Measurements from ENCODE around the gene ARL1. TPM values are rescaled to one million over a fixed set of nuclear protein-coding genes. Genes with fewer than 3 reads are reported as not detected.
"Not testable (repeated sequence)": the region's sequence is repeated elsewhere in the genome, so short reads cannot be mapped to it uniquely, and the experiment has no call there.

The ARL1 gene
- 77.4 TPM for polyA plus RNA-seq (2012; ENCODE audit: missing spikeins)

DNA sequence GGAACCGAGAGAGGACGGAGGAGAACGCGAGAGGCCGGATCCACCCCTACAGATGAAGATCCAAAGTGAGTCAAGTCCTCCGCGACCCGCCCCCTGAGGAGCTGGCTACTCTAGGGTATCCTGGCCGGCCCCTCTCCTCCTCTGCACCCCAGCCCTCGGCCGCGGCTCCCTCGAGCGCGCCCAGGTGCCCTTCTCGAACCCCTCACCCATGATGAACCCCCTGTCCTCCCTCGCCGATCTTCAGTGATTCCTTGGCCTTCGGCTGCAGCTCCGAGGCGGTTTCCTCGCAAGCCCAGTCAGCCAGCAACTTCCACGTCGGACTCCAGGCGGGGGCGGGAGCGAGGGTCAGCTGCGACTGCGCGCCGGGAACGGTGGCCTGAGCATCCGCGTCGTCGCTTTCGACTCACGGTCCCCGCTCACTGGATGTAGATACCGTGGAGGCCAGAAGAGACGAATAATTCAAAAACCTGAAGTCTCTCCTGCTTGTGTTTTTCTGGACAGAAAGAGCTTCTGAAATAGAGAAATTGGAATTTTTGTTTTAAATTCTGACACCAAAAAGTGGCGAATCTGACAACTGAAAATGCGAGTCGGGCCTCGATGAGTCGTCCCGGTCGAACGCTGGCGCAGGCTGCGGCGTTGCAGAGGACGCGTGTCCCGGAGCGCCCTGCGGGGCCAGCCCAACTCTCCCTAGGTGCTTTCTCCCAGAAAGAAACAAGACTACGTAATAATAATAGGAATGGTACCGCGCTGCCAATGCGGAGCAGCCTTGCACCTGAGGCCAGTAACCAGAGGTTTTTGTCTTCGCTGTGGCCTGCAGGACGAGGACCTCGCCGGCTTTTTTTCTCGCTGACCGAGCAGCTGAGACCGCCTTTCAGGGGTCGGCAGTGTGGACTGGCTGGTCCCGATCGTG, at the start of gene ARL1:
Gene ARL1 (minus strand): TSS at position 337 of the 910 bp plus-strand sequence. CDS start 127 bp downstream, at position 210.
- FAIRE-seq: peak; percentile 87
- DNase-seq (ENCODE audit: insufficient read length): peak; percentile 71
- TF ChIP-seq POLR2AphosphoS5 (IDR thresholded peaks at IDR 0.05; ENCODE audit: low read depth, low read length) (peak; percentile 65; the same call in 1 of the 2 replicates), TAF1 (IDR thresholded peaks at IDR 0.05; ENCODE audit: borderline replicate concordance, low read depth, low read length) (peak; percentile 96), POLR2A (IDR thresholded peaks at IDR 0.05; ENCODE audit: low read depth, low read length) (peak; percentile 81)

GRCh38 chr12:101455685-101456084, 48.1 kb upstream of the ARL1 start:
- FAIRE-seq (no peak), DNase-seq (ENCODE audit: insufficient read length) (no peak)

DNA sequence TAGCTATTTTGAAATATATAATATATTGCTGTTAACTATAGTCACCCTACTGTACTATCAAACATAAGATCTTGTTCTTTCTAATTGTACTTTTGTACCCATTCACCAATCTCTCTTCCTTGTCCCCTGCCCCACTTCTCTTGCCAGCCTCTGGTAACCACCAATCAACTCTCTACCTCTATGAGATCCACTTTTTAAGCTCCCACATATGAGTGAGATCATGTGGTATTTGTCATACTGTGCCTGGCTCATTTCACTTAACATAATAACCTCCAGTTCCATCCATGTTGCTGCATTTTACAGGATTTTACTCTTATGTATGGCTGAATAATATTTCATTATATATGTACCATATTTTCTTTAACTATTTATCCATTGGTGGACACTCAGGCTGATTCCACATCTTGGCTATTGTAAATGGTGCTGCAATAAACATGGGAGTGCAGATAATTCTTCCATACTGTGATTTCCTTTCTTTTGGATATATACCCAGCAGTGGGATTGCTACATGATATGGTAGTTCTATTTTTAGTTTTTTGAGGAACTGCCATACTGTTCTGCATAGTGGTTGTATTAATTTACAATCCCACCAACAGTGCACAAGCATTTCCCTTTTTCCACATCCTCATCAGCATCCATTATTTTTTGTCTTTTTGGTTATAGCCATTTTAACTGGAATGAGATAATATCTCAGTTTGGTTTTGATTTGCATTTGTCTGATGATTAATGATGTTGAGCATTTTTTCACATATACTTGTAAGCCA, 34.1 kb upstream of the ARL1 start:
- no peak for DNase-seq (ENCODE audit: insufficient read length)
- TF ChIP-seq POLR2A (IDR thresholded peaks at IDR 0.05; ENCODE audit: low read depth, low read length) (no peak), POLR2AphosphoS5 (IDR thresholded peaks at IDR 0.05; ENCODE audit: low read depth, low read length) (no peak), TAF1 (IDR thresholded peaks at IDR 0.05; ENCODE audit: borderline replicate concordance, low read depth, low read length) (no peak)
- no peak for FAIRE-seq

More at GRCh38 chr12:101455685-101456084, 48.1 kb upstream of the ARL1 start:
- TF ChIP-seq TAF1 (IDR thresholded peaks at IDR 0.05; ENCODE audit: borderline replicate concordance, low read depth, low read length): no peak
- TF ChIP-seq POLR2AphosphoS5 (IDR thresholded peaks at IDR 0.05; ENCODE audit: low read depth, low read length): no peak
- no peak for TF ChIP-seq POLR2A (IDR thresholded peaks at IDR 0.05; ENCODE audit: low read depth, low read length)

GRCh38 chr12:101439236-101439635, 31.7 kb upstream of the ARL1 start:
- FAIRE-seq: no peak
- TF ChIP-seq POLR2A (IDR thresholded peaks at IDR 0.05; ENCODE audit: low read depth, low read length) (no peak), POLR2AphosphoS5 (IDR thresholded peaks at IDR 0.05; ENCODE audit: low read depth, low read length) (no peak), TAF1 (IDR thresholded peaks at IDR 0.05; ENCODE audit: borderline replicate concordance, low read depth, low read length) (no peak)
- no peak for DNase-seq (ENCODE audit: insufficient read length)

- FAIRE-seq (no peak), DNase-seq (ENCODE audit: insufficient read length) (no peak)
- no peak for TF ChIP-seq POLR2AphosphoS5 (IDR thresholded peaks at IDR 0.05; ENCODE audit: low read depth, low read length)
- no peak for TF ChIP-seq POLR2A (IDR thresholded peaks at IDR 0.05; ENCODE audit: low read depth, low read length)
- no peak for TF ChIP-seq TAF1 (IDR thresholded peaks at IDR 0.05; ENCODE audit: borderline replicate concordance, low read depth, low read length)
Measured at GRCh38 chr12:101436136-101436535, 28.6 kb upstream of the ARL1 start.

- TF ChIP-seq POLR2A (IDR thresholded peaks at IDR 0.05; ENCODE audit: low read depth, low read length) (no peak), POLR2AphosphoS5 (IDR thresholded peaks at IDR 0.05; ENCODE audit: low read depth, low read length) (no peak), TAF1 (IDR thresholded peaks at IDR 0.05; ENCODE audit: borderline replicate concordance, low read depth, low read length) (no peak)
- DNase-seq (ENCODE audit: insufficient read length): no peak
- no peak for FAIRE-seq
Measured at GRCh38 chr12:101430456-101430855, 22.9 kb upstream of the ARL1 start.

GRCh38 chr12:101424620-101425019, 17.0 kb upstream of the ARL1 start:
- DNase-seq (ENCODE audit: insufficient read length) (no peak), FAIRE-seq (no peak)
- TF ChIP-seq TAF1 (IDR thresholded peaks at IDR 0.05; ENCODE audit: borderline replicate concordance, low read depth, low read length): no peak
- no peak for TF ChIP-seq POLR2AphosphoS5 (IDR thresholded peaks at IDR 0.05; ENCODE audit: low read depth, low read length)
- no peak for TF ChIP-seq POLR2A (IDR thresholded peaks at IDR 0.05; ENCODE audit: low read depth, low read length)

DNA sequence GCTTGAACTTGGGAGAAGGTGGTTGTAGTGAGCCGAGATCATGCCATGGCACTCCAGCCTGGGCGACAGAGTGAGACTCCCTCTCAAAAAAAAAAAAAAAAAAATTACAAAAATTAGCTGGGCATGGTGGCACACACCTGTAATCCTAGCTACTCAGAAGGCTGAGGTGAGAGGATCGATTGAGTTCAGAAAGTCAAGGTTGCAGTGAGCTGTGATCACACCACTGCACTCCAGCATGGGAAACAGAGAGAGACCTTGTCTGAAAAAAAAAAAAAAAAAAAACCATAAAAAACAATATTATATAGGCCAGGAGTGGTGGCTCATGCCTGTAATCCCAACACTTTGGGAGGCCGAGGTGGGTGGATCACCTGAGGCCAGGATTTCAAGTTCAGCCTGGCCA, 14.5 kb upstream of the ARL1 start:
- not testable (repeated sequence) for DNase-seq (ENCODE audit: insufficient read length); FAIRE-seq

GRCh38 chr12:101415228-101415627, 7.7 kb upstream of the ARL1 start:
- TF ChIP-seq POLR2AphosphoS5 (IDR thresholded peaks at IDR 0.05; ENCODE audit: low read depth, low read length): no peak
- TF ChIP-seq TAF1 (IDR thresholded peaks at IDR 0.05; ENCODE audit: borderline replicate concordance, low read depth, low read length): no peak
- TF ChIP-seq POLR2A (IDR thresholded peaks at IDR 0.05; ENCODE audit: low read depth, low read length): no peak
- DNase-seq (ENCODE audit: insufficient read length) (no peak), FAIRE-seq (peak; percentile 9)

DNA sequence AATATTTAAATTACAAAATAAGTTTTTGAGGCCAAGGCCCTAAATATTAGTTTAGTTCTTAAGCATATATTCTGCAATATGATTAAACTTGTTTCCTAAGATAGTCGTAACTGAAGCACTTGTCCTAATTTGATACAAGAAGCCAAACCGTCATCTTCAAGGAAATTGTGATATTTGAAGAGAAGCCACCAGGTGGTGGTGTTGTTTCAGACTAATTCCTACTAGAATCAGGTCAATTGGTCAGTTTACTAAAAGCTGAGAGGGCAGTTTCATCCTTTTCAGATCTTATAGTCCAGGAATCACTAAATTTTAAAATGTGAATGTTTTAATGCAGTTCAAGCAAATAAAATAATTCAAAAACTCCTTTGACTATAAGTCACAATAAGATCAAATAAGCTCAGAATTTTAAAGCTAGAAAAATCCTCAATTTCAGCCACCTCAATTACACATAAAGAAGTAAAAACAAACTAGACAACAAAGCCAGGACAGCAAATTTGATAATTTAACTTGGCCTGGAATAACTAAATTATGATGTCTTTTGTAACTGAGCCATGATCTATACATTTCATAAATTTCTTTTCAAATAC, 7.1 kb upstream of the ARL1 start:
- DNase-seq (ENCODE audit: insufficient read length) (no peak), FAIRE-seq (peak; percentile 96)
- no peak for TF ChIP-seq TAF1 (IDR thresholded peaks at IDR 0.05; ENCODE audit: borderline replicate concordance, low read depth, low read length)
- TF ChIP-seq POLR2A (IDR thresholded peaks at IDR 0.05; ENCODE audit: low read depth, low read length): no peak
- TF ChIP-seq POLR2AphosphoS5 (IDR thresholded peaks at IDR 0.05; ENCODE audit: low read depth, low read length): no peak

GRCh38 chr12:101410169-101410568, 2.6 kb upstream of the ARL1 start:
- not testable (repeated sequence) for DNase-seq (ENCODE audit: insufficient read length); FAIRE-seq
